Neuronal stem cell (in vitro differentiated cells): Measurements from ENCODE around the gene SLC6A9.

ENCODE experiments used
- DNase-seq: peaks from one replicate; pipeline ENCODE4 v3.0.0-alpha.2; 2013; ENCODE audit warnings: low spot score
- H2AFZ ChIP-seq: one replicate; pipeline ENCODE4 v1.6.1; 2013; ENCODE audit warnings: mild to moderate bottlenecking, low read length, inconsistent platforms
- H2AK5ac ChIP-seq: 2 replicates; pipeline ENCODE4 v1.6.1; 2013; ENCODE audit warnings: low read depth, mild to moderate bottlenecking, inconsistent platforms, low read length, moderate library complexity, mixed read lengths
- H2BK120ac ChIP-seq: 2 replicates; pipeline ENCODE4 v1.6.1; 2013; ENCODE audit warnings: low read depth, mild to moderate bottlenecking, inconsistent platforms, low read length, moderate library complexity, mixed read lengths
- H2BK12ac ChIP-seq: one replicate; pipeline ENCODE4 v1.6.1; 2013; ENCODE audit warnings: low read length, inconsistent platforms
- H2BK15ac ChIP-seq: 2 replicates; pipeline ENCODE4 v1.6.1; 2013; ENCODE audit warnings: mild to moderate bottlenecking, low read length, inconsistent platforms, mixed read lengths
- H2BK5ac ChIP-seq: one replicate; pipeline ENCODE4 v1.6.1; 2013; ENCODE audit warnings: inconsistent platforms, mild to moderate bottlenecking, low read length, moderate library complexity
- H3K14ac ChIP-seq: one replicate; pipeline ENCODE4 v1.6.1; 2013; ENCODE audit warnings: low read length, inconsistent platforms
- H3K18ac ChIP-seq: 2 replicates; pipeline ENCODE4 v1.6.1; 2013; ENCODE audit warnings: low read length, inconsistent platforms
- H3K23ac ChIP-seq: 2 replicates; pipeline ENCODE4 v1.6.1; 2013; ENCODE audit warnings: low read depth, mild to moderate bottlenecking, mixed read lengths, low read length, inconsistent platforms; ENCODE audit not compliant: poor library complexity
- H3K27ac ChIP-seq: replicated peaks from 3 replicates; pipeline ENCODE4 v1.5.1; 2013; ENCODE audit warnings: low read length, inconsistent platforms
- H3K27me3 ChIP-seq, 3 experiments: 2 replicates each; pipeline ENCODE4 v1.6.1; 2013; ENCODE audit warnings: low read length in 3 of 3, mild to moderate bottlenecking in 2 of 3, inconsistent platforms in 1 of 3, low read depth in 1 of 3, mixed read lengths in 1 of 3, moderate library complexity in 1 of 3; ENCODE audit not compliant: control insufficient read depth in 3 of 3, insufficient read depth in 3 of 3
- H3K36me3 ChIP-seq, 2 donors: replicated peaks in 1 of 2; 2 replicates each; pipeline ENCODE4 v1.6.1; 2013; ENCODE audit warnings: low read length in 2 of 2; ENCODE audit not compliant: control insufficient read depth in 2 of 2, insufficient read depth in 2 of 2
- H3K4ac ChIP-seq: 2 replicates; pipeline ENCODE4 v1.6.1; 2013; ENCODE audit warnings: inconsistent platforms, mild to moderate bottlenecking, low read length, moderate library complexity
- H3K4me1 ChIP-seq, 2 donors: 1 replicate in 1 of 2; 2 replicates in 1 of 2; pipeline ENCODE4 v1.6.1; 2013; ENCODE audit warnings: low read length in 2 of 2, low read depth in 1 of 2; ENCODE audit not compliant: control insufficient read depth in 2 of 2, insufficient read depth in 1 of 2
- H3K4me2 ChIP-seq: one replicate; pipeline ENCODE4 v1.6.1; 2013; ENCODE audit warnings: mild to moderate bottlenecking, low read length, inconsistent platforms; ENCODE audit not compliant: insufficient read depth, poor library complexity, severe bottlenecking
- H3K4me3 ChIP-seq, 2 donors: 2 replicates each; pipeline ENCODE4 v1.5.1; 2013; ENCODE audit warnings: low read length in 2 of 2, mild to moderate bottlenecking in 2 of 2, inconsistent platforms in 1 of 2, moderate library complexity in 1 of 2
- H3K79me1 ChIP-seq: one replicate; pipeline ENCODE4 v1.6.1; 2013; ENCODE audit warnings: low read depth, mild to moderate bottlenecking, inconsistent platforms, low read length, moderate library complexity
- H3K9ac ChIP-seq: one replicate; pipeline ENCODE4 v1.6.1; 2013; ENCODE audit warnings: mild to moderate bottlenecking, low read depth, low read length, inconsistent platforms; ENCODE audit not compliant: poor library complexity
- H3K9me3 ChIP-seq, 2 donors: replicated peaks in 1 of 2; 2 replicates each; pipeline versions ENCODE3 to v1.6.1; 2013; ENCODE audit warnings: low read length in 2 of 2, mild to moderate bottlenecking in 2 of 2, inconsistent platforms in 1 of 2, low read depth in 1 of 2, mixed read lengths in 1 of 2, moderate library complexity in 1 of 2; ENCODE audit not compliant: control insufficient read depth in 2 of 2, insufficient read depth in 1 of 2
- H4K8ac ChIP-seq: one replicate; pipeline ENCODE4 v1.6.1; 2013; ENCODE audit warnings: low read depth, mild to moderate bottlenecking, inconsistent platforms, low read length, moderate library complexity
- H4K91ac ChIP-seq: one replicate; pipeline ENCODE4 v1.6.1; 2013; ENCODE audit warnings: low read length, low read depth, mild to moderate bottlenecking, inconsistent platforms; ENCODE audit not compliant: poor library complexity
- WGBS, 2 donors: extraction: QIAGEN DNeasy Blood & Tissue Kit; methylation state at CpG; one replicate each; pipeline ENCODE4 v1.1.7; 2013; ENCODE audit warnings: missing lambda C conversion rate in 2 of 2, mixed read lengths in 1 of 2; ENCODE audit not compliant: insufficient read length in 2 of 2, insufficient replicate concordance in 1 of 2; ENCODE audit errors: extremely low coverage in 2 of 2; 5-methylcytosine and 5-hydroxymethylcytosine counted together

Gene SLC6A9

DNA sequence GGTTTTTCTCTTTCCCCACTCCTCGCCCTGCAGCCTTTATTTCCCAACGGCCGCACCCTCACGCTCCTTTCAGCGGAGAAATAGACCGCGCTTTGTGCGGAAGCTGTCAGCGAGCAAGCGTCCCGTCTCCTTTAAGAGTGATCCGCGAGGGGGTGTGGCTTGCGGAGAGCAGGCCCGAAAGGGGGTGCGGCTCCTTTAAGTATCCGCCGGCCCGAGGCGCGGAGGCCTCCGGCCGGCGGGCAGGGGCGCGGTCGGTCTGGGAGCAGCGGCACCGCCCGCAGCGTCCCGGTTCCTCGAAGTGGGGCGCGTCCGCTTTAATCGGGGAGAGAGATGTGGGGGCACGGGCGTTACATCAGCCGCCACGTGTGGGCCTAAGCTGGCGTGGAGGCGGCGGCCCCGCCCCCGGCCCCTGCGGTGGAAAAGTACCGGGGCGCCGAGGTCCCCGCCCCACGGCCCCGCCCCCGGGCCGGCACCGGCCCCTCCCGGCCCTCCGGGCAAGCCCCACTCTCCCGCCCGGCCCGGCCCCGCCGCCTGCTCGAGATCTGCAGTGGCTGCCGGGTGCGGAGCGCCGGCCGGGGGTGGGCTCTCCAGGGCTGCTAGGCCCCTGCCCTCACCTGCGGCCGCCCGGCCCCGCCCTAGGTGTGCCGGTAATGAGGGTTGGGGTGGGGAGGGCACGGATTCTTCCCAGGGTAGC is 1.2 kb downstream of the SLC6A9 start:
- peak; percentile 87 for DNase-seq
- peak overlapping the region; percentile 99 for H2BK5ac ChIP-seq

DNA sequence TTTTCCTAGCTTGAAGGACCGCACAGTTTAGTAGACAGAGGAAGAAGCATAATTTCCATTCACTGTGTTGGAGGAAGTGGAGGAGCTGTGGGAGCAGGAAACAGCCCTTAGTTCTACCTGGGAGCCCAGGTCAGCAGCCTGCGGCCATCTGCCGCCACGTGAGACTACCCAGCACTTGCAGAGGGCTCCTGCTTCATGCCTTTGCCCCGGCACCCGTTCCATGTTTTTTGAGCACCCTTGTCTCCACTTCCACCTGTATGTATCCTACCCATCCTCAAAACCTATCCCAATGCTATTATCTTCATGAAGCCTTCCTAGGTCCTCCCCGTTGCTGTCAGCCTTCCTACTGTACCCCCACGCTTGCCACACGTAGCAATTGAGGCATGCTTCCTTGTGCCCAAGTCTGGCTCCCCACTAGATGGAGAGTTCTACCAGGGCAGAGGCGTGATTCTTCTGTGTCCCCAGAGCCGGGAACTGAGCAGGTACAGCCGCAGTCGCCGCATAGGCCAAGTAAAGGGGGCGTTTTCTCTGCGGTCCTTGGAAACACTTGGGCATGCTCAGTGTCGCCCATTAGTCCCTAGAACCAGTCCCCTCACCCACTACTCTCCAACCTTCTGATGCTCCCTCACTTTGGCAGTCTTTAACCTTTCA is 1.9 kb downstream of the SLC6A9 start:
- peaks cover 0 to 10% of the 10 kb centered on the region in 2 donors for H3K36me3 ChIP-seq
- no peak overlapping the region for H2BK120ac ChIP-seq
- H3K4me2 ChIP-seq = peak overlapping the region; percentile 85
- peak overlapping the region; percentile 82 for H3K23ac ChIP-seq
- H2BK5ac ChIP-seq = peak overlapping the region; percentile 99
- H3K4me3 ChIP-seq = peak overlapping the region; percentile 48 to 77
- H2BK12ac ChIP-seq = no peak overlapping the region
- peak overlapping the region; percentile 21 for H2BK15ac ChIP-seq
- H4K91ac ChIP-seq = no peak overlapping the region
- H3K18ac ChIP-seq = peak overlapping the region; percentile 81
- H3K79me1 ChIP-seq = no peaks in the 10 kb centered on the region
- peaks cover 19 to 20% of the 10 kb centered on the region in 2 donors for H3K4me1 ChIP-seq
- H3K14ac ChIP-seq = no peak overlapping the region
- peak overlapping the region; percentile 83 for H2AFZ ChIP-seq
- H3K4ac ChIP-seq = no peak overlapping the region
- H2AK5ac ChIP-seq = peak overlapping the region; percentile 5
- H3K27ac ChIP-seq = peak overlapping the region; percentile 89
- WGBS, 2 donors = no CpG with 5 or more reads among the region's 17 CpGs
- H3K9me3 ChIP-seq = no peaks in the 10 kb centered on the region
- H3K27me3 ChIP-seq = peaks cover 0 to 23% (median 0%) of the 10 kb centered on the region in 3 experiments
- H3K9ac ChIP-seq = peak overlapping the region; percentile 81
- DNase-seq = no peak
- H4K8ac ChIP-seq = no peak overlapping the region

More for the DNA sequence above, 1.2 kb downstream of the SLC6A9 start:
- Histone ChIP-seq H3K27me3 (peaks cover 0 to 23% (median 0%) of the 10 kb centered on the region in 3 experiments), H3K18ac (peak overlapping the region; percentile 99), H3K4me2 (peak overlapping the region; percentile 85), H2AK5ac (peak overlapping the region; percentile 92), H2AFZ (peak overlapping the region; percentile 83), H3K4me3 (peak overlapping the region; percentile 48 to 98), H2BK12ac (no peak overlapping the region), H2BK120ac (peak overlapping the region; percentile 77), H3K9me3 (no peaks in the 10 kb centered on the region), H3K36me3 (peaks cover 0 to 4% of the 10 kb centered on the region in 2 donors), H3K4ac (no peak overlapping the region), H3K79me1 (no peaks in the 10 kb centered on the region), H4K91ac (no peak overlapping the region), H3K23ac (peak overlapping the region; percentile 95), H3K27ac (peak overlapping the region; percentile 89), H3K9ac (peak overlapping the region; percentile 95), H4K8ac (no peak overlapping the region), H3K14ac (peak overlapping the region; percentile 90), H2BK15ac (peak overlapping the region; percentile 92), H3K4me1 (peaks cover 19 to 20% of the 10 kb centered on the region in 2 donors)
- no CpG with 5 or more reads among the region's 75 CpGs for WGBS, 2 donors

DNA sequence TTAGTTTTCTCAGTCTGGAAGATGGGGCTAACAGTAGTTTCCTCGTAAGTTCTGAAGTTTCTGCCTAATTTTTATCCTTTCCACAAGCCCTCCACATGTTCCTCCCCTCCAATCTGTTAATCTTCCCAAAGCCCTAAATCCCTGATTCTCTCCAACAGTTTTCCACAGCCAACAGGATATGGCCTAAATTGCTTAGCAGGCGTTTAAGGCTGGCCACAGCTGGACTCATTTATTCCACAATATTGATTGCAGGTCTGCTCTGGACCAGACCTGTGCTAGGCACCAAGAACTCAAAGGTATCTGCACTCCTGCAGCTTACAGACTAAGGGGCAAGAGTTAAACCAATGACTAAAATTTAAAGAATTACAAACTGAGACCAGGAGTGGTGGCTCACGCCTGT is 3.9 kb downstream of the SLC6A9 start:
- Histone ChIP-seq H3K27ac (no peak overlapping the region), H3K4ac (no peak overlapping the region), H3K27me3 (peaks cover 0 to 14% (median 0%) of the 10 kb centered on the region in 3 experiments), H3K18ac (no peak overlapping the region), H4K8ac (no peak overlapping the region), H2BK12ac (no peak overlapping the region), H3K14ac (no peak overlapping the region), H2BK15ac (no peak overlapping the region), H3K4me2 (no peak overlapping the region), H2AK5ac (no peak overlapping the region), H3K4me1 (peaks cover 13 to 17% of the 10 kb centered on the region in 2 donors), H2BK5ac (no peak overlapping the region), H3K36me3 (peaks cover 0 to 18% of the 10 kb centered on the region in 2 donors), H2AFZ (no peak overlapping the region), H3K9me3 (no peaks in the 10 kb centered on the region), H3K4me3 (no peak overlapping the region), H3K23ac (no peak overlapping the region), H2BK120ac (no peak overlapping the region), H3K79me1 (no peaks in the 10 kb centered on the region), H3K9ac (no peak overlapping the region), H4K91ac (no peak overlapping the region)
- WGBS, 2 donors = no CpG with 5 or more reads among the region's 3 CpGs
- DNase-seq = no peak

DNA sequence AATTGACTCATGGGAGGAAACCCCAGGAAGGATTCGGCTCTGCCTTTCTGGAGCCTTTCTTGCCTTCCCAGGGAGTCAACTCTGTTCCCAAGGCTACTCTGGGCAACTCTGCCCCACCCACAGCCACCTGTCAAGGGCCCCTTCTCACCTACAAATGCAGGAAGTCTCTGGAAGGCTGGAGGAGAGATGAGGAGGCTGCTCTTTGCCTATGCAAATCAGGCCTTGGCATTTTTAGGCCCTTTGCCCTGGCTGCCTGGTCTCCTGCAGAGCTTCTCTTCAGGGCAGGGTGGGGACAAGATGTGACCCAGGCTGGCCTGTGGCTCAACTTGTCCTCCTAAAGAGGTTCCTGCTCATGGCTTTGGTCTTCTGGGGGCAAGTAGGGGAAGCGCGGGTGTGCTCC is 5.4 kb downstream of the SLC6A9 start:
- Histone ChIP-seq H3K79me1 (no peaks in the 10 kb centered on the region), H2AK5ac (no peak overlapping the region), H3K9me3 (no peaks in the 10 kb centered on the region), H4K91ac (no peak overlapping the region), H2BK15ac (no peak overlapping the region), H3K27ac (no peak overlapping the region), H3K14ac (no peak overlapping the region), H2AFZ (no peak overlapping the region), H3K4me3 (no peak overlapping the region), H2BK12ac (no peak overlapping the region), H3K36me3 (peaks cover 0 to 24% of the 10 kb centered on the region in 2 donors), H4K8ac (no peak overlapping the region), H3K23ac (no peak overlapping the region), H2BK120ac (no peak overlapping the region), H3K4me1 (peaks cover 7 to 8% of the 10 kb centered on the region in 2 donors), H3K9ac (no peak overlapping the region), H2BK5ac (no peak overlapping the region), H3K4ac (no peak overlapping the region), H3K4me2 (no peak overlapping the region), H3K27me3 (no peaks in the 10 kb centered on the region), H3K18ac (no peak overlapping the region)
- no CpG with 5 or more reads among the region's 3 CpGs for WGBS, 2 donors
- DNase-seq = no peak
